Midbrain (tissue), 1 donor: ENCODE results near the gene SIAH1.
"Not testable (repeated sequence)": the region's sequence is repeated elsewhere in the genome, so short reads cannot be mapped to it uniquely, and the experiment has no call there.

Experiments used
- DNase-seq: peaks from one replicate; lab custom pipeline; 2025; lab: John Stamatoyannopoulos, UW

SIAH1 gene

DNA sequence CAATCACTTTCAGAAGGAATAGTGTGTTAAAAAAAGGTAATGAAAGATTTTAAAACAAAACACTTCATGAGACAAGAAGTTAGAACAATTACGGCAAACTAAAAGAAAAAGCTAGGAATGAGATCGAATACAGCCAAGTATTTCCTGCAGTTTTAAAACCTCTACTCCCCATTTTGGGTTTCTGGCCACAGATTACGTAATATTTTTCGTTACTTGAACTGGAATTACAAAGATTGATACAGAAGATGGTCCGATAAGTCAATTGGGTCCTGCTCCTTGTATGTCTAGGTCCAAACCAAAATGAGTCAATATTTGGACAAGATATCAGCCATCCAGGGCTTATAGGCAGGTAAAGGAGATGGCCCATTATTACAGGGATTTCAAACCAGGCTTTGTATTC, 52.2 kb downstream of the SIAH1 start:
- DNase-seq, result no peak

DNA sequence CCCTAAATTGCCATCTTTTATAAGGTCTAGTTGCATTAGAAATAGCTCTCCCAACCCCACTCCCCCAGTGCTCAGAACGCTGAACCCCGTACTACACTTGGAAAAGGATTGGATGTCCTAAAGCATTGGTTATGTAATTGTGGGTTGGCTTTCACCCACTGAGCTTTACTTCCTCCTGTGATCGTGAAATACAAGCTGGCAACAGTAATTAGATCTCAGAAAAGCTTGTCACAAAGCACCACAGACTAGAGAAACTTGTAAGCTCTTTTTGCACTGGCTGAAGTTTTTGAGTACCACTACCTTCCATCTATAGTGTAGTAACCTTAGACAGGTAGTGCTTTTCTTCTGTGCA, 54.4 kb downstream of the SIAH1 start:
- DNase-seq, result peak; percentile 47

DNA sequence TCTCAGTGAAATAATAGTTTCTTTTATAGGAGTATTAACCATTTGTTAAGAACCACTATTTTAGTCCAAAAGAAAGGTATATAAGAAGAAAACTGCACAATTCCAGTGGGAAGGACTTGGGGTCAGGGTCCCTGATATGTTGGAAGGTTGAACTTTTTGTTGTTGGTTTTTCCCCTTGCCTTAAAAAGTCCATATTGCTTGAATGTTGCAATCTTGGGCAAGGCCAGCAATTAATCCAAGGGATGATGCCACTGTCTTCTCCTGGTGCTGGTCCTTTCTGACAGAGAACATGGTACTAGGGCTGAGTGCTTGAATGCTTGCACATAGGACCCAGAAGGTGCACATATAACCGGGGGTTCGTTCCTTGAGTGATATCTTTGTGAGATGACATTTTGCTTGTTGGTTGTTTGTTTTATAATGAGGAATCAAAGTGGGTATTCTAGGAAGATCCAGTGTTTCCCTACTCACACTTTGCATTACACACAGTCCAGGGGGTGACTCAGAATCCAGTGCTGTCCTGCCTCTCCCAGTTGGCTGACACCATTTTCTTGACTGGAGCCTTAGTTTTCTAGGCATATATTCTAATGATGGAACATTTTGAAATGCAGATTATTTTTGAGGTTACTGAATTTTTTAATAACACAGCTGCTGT, 54.9 kb downstream of the SIAH1 start:
- DNase-seq, result no peak

DNA sequence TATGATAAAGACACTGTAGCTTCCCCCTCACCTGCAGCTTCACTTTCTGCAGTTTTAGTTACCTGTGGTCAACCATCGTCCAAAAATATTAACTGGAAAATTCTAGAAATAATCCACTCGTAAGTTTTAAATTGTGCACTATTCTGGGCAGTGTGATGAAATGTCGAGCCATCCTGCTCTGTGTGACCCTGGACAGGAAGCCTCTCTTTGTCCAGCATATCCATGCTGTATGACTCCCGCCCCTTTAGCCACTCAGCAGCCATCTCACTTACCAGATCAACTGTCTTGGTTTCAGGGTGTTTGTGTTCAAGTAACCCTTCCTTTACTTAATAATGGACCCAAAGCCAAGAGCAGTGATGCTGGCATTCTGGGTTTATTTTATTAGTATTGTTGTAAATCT, 56.1 kb downstream of the SIAH1 start:
- no peak for DNase-seq

DNA sequence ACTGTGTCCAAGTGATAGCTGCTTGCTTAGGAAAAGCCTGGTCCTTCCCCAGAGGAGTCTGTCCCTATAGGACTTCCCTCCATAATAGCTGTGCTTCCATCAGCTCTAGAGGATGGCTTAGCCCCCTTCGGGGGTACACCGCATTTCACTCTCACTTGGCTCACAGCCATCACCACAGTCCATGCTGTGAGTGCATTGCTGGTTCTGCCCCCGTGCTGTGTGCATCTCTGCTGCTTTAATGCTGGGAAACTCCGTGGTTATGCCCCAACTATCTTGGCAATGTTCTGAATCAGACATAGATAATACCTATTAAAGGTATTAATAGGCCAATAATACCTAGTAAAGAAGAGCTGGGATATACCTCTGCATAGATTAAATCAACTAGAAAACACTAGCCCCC, 58.3 kb downstream of the SIAH1 start:
- no peak for DNase-seq

DNA sequence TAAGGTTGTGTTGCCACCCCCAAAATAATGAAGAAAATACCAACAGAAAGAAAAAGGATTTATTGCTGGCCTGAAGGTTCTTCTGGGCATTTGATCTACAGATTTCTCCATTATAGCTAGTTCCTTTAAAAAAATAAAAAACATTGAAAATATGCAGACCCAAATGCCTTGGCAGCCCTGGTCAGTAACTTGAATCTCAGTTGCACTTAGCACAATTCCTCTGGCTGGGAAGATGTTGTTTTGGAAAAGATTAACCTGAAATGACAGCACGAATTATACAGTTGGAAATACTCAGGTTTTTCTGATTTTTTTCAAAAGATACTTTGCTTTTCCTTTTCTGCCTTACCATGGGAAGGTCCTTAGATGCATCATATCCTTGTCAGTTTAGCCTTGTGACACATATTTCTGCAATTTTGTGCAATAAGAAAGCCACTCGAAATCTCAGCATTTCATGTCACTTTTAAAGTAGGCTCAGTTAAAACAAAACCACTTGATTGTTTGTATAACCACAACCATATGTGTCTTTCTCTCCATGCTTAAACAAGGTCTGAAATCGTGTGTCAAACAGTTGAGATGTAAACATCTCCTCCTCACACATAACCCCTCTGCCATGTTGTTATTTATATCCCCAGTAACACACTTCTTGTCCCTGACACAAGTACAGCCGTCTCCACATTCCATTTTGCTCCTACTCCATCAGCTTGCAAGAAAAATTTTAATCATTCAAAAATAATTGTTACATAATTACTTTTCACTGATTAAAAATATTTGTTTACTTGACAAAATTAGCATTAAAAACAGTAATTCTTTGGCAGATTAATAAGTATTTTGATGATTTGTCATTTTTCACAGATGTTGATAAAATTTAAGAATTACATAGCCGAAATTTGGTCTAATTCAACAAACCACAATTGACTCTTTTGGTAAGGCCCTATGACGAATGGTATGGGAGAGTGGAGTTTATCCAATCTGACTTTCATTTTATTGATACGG, 61.1 kb downstream of the SIAH1 start:
- DNase-seq, result no peak

DNA sequence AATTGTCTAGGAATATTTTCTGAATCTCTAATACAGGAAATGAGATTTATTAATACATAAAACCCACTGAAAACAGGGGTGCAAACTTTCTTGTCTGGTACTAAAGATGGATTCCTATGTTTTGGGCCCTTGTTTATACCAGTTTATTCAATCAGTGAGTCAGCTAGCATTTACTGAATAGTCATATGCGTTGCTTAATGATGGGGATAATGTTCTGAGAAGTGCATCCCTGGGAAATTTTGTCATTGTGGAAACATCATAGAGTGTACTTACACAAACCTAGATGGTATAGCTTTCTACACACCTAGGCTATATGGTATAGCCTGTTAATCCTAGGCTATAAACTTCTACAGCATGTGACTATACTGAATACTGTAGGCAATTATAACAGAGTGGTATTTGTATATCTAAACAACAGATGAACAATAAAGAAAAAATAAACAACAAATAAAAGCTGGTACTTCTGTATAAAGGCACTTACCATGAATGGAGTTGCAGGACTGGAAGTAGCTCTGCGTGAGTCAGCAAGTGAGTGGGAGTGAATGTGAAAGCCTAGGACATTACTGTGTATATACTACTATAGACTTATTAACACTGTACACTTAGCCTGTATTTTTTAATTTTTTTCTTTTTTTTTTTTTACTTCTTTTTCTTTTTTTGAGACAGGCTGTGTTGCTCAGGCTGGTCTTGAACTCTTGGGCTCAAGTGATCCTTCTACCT, 63.7 kb downstream of the SIAH1 start:
- DNase-seq, result no peak

DNA sequence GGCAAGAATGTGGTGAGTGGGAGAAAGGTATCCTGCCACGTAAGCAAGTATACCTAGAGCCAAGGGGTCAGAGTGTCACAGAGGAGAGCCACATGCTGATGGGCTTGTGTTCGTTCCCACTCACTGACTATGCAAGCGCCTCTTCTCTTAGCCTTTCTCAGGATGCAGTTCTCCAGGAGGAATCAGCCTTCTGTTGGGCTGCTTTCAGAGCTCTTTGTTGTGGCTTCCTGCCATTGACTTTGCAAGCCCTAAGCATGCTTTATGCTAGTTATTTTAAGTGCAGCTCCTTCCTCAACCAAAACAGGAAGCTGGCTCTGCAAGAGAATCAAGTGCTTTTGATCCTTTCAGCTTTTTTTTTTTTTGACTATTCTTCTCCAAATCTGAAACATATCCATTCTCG, 66.6 kb downstream of the SIAH1 start:
- DNase-seq, result peak; percentile 42

GRCh38 chr16:48317614-48318315, 67.4 kb downstream of the SIAH1 start:
- no peak for DNase-seq

- DNase-seq, result no peak
Measured at GRCh38 chr16:48317026-48317425, 68.2 kb downstream of the SIAH1 start.

- DNase-seq, result not testable (repeated sequence)
Measured at GRCh38 chr16:48313905-48314304, 71.3 kb downstream of the SIAH1 start.

- DNase-seq, result no peak
Measured at GRCh38 chr16:48310908-48311641, 74.1 kb downstream of the SIAH1 start.
